GM18498 (cell line): Measurements from ENCODE around the gene XPO5.

Experiments used
- ATAC-seq: cut with Tn5 transposase; IDR thresholded peaks from one replicate; pipeline ENCODE4 v1.9.1; 2021; ENCODE audit warnings: mild to moderate bottlenecking, moderate library complexity; ENCODE audit not compliant: unreplicated experiment

XPO5 gene

GRCh38 chr6:43475516-43475915 lies 100.3 kb downstream of the XPO5 start:
- no peak for ATAC-seq

DNA sequence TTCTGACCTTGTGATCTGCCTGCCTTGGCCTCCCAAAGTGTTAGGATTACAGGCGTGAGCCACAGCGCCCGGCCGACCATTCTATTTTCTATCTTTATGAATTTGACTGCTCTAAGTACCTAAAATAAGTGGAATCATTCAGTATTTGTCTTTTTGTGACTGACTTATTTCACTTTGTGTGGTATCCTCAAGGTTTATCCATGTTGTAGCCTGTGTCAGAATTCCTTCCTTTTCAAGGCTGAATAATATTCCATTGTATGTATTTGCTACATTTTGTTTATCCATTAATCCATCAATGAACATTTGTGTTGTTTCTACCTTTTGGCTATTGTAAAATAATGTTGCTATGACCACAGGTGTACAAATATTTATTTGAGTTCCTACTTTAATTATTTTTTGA lies 103.3 kb downstream of the XPO5 start:
- ATAC-seq: no peak
